ENCODE measurements around the gene PAH. TPM values are rescaled to one million over a fixed set of nuclear protein-coding genes. Genes with fewer than 3 reads are reported as not detected.

PAH gene
- polyA plus RNA-seq, 1 of the 3 experiments (the other 2 are of a cell fraction): not detected

DNA sequence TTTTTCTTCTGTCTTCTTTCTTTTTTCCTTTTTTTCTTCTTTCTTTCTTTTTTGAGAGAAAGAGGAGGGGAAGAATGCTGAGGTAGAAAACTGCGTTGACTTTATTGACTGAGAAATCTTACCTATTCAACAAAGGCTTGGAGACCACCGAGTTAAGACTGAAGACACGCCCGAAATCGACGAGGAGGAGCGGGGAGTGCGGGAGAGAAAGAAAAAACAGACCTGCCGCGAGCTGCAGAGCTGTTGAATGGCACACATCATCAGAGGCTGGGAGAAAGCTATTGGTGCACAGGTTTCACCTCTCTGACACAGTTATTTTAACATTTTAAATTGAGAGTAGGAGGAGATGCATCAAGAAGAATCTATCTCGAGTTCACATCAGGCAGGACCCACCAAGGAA lies 45.5 kb upstream of the PAH start:
- POLR2A ChIA-PET: no interaction called here
- no peak overlapping the region for H3K9ac ChIP-seq
- peaks cover 0 to 4% of the 10 kb centered on the region in 2 experiments; a peak in 1 of 4 replicates for H3K4me1 ChIP-seq (ENCODE audit: control insufficient read depth in 1 of 2, insufficient read depth in 2 of 2, low read depth in 1 of 2, low read length in 1 of 2)
- no peaks in the 10 kb centered on the region for H3K9me2 ChIP-seq
- CTCF ChIA-PET: interaction anchor here (1.5 to 2.0 kb wide), 2 partner anchors 14 to 79 kb away, joined by 5 to 9 read pairs; no protein-coding TSS in a partner anchor
- no peak overlapping the region for H2AFZ ChIP-seq (ENCODE audit: low read depth)
- WGBS (ENCODE audit: low lambda C conversion rate): 31% methylated on average over 11 of the region's 11 CpGs
- no peaks in the 10 kb centered on the region for H3K79me2 ChIP-seq (ENCODE audit: insufficient read depth)
- no peak for DNase-seq
- H3F3A ChIP-seq (replicated peaks; ENCODE audit: insufficient read depth): no peaks in the 10 kb centered on the region
- H3K9me3 ChIP-seq: no peaks in the 10 kb centered on the region
- H3K27ac ChIP-seq (ENCODE audit: low read depth in 2 of 2, low read length in 1 of 2): no peak overlapping the region
- no peaks in the 10 kb centered on the region; the same call in 1 of the 2 replicates for H3K27me3 ChIP-seq (ENCODE audit: insufficient read depth)
- H3K4me2 ChIP-seq: no peak overlapping the region
- H3K4me3 ChIP-seq (ENCODE audit: low read depth in 2 of 2, low read length in 1 of 2): no peak overlapping the region
- no peaks in the 10 kb centered on the region for H4K20me1 ChIP-seq (ENCODE audit: insufficient read depth)
- TF ChIP-seq POLR2AphosphoS5 (IDR thresholded peaks at IDR 0.05; ENCODE audit: low read depth, low read length) (no peak), JUND (IDR thresholded peaks at IDR 0.05) (no peak), RCOR1 (IDR thresholded peaks at IDR 0.05; ENCODE audit: low read length) (no peak), FOXM1 (IDR thresholded peaks at IDR 0.05; ENCODE audit: low read depth) (no peak), MXI1 (IDR thresholded peaks at IDR 0.05; ENCODE audit: low read depth, low read length) (no peak)
- H3K36me3 ChIP-seq (replicated peaks in 1 of 2; ENCODE audit: control insufficient read depth in 1 of 2, insufficient read depth in 2 of 2, low read length in 1 of 2): no peaks in the 10 kb centered on the region

- Histone ChIP-seq H3K4me2 (no peak overlapping the region), H3K4me1 (ENCODE audit: control insufficient read depth in 1 of 2, insufficient read depth in 2 of 2, low read depth in 1 of 2, low read length in 1 of 2) (peaks cover 0 to 6% of the 10 kb centered on the region in 2 experiments; a peak in 1 of 4 replicates), H3K36me3 (replicated peaks in 1 of 2; ENCODE audit: control insufficient read depth in 1 of 2, insufficient read depth in 2 of 2, low read length in 1 of 2) (no peaks in the 10 kb centered on the region), H3K79me2 (ENCODE audit: insufficient read depth) (no peaks in the 10 kb centered on the region), H4K20me1 (ENCODE audit: insufficient read depth) (no peaks in the 10 kb centered on the region), H3K9ac (no peak overlapping the region), H3K27ac (ENCODE audit: low read depth in 2 of 2, low read length in 1 of 2) (peak overlapping the region in 1 of 2 experiments; percentile 22; a peak in 1 of 4 replicates), H3F3A (replicated peaks; ENCODE audit: insufficient read depth) (no peaks in the 10 kb centered on the region), H3K4me3 (ENCODE audit: low read depth in 2 of 2, low read length in 1 of 2) (no peak overlapping the region), H3K27me3 (ENCODE audit: insufficient read depth) (no peaks in the 10 kb centered on the region; the same call in 1 of the 2 replicates), H2AFZ (ENCODE audit: low read depth) (no peak overlapping the region), H3K9me2 (no peaks in the 10 kb centered on the region), H3K9me3 (no peaks in the 10 kb centered on the region)
- no peak for DNase-seq
- ChIA-PET POLR2A (no interaction called here), CTCF (interaction anchor here (0.9 to 2.0 kb wide), 4 partner anchors 11 to 78 kb away, joined by 3 to 9 read pairs (median 4); no protein-coding TSS in a partner anchor)
- TF ChIP-seq ELF1 (IDR thresholded peaks at IDR 0.05): no peak
- no peak for TF ChIP-seq RFX5 (IDR thresholded peaks at IDR 0.05; ENCODE audit: low read length)
- TF ChIP-seq EZH2phosphoT487 (IDR thresholded peaks at IDR 0.05; ENCODE audit: borderline replicate concordance, low read depth): no peak
- TF ChIP-seq, protein P1, sequence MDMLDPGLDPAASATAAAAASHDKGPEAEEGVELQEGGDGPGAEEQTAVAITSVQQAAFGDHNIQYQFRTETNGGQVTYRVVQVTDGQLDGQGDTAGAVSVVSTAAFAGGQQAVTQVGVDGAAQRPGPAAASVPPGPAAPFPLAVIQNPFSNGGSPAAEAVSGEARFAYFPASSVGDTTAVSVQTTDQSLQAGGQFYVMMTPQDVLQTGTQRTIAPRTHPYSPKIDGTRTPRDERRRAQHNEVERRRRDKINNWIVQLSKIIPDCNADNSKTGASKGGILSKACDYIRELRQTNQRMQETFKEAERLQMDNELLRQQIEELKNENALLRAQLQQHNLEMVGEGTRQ (IDR thresholded peaks at IDR 0.05; ENCODE audit: borderline replicate concordance, low read depth, low read length): no peak
- TF ChIP-seq MEF2A (IDR thresholded peaks at IDR 0.05; ENCODE audit: borderline replicate concordance, low read depth): no peak
- no peak for TF ChIP-seq TEAD4 (IDR thresholded peaks at IDR 0.05; ENCODE audit: borderline replicate concordance, insufficient read depth)
- no peak for TF ChIP-seq NRF1 (IDR thresholded peaks at IDR 0.05; ENCODE audit: low read depth, low read length)
- TF ChIP-seq CTCF (IDR thresholded peaks at IDR 0.05): no peak
- no peak for TF ChIP-seq YY1 (IDR thresholded peaks at IDR 0.05; ENCODE audit: low read depth)
- WGBS (ENCODE audit: low lambda C conversion rate): 71% methylated on average over 8 of the region's 8 CpGs
Measured at GRCh38 chr12:102961466-102961855, 44.4 kb upstream of the PAH start.

All from SK-N-SH (cell line).